Stimulated activated CD8-positive, alpha-beta memory T cell treated with anti-CD3 and anti-CD28 coated beads, Interleukin-15, amount 100 ng/mL, for 48 hours (primary cell): ENCODE results near the gene MTM1.

Source experiments
- DNase-seq, 2 donors: peaks; one replicate each; pipeline ENCODE4 v3.0.0-alpha.2; 2020; ENCODE audit warnings: low read depth in 2 of 2

Gene MTM1

GRCh38 chrX:150548684-150549083 is 19.7 kb upstream of the MTM1 start:
- no peak for DNase-seq

- DNase-seq = no peak
These were observed 16.5 kb upstream of the MTM1 start for GRCh38 chrX:150551963-150552362.

- no peak for DNase-seq
These were observed 10.0 kb upstream of the MTM1 start for GRCh38 chrX:150558424-150558823.

GRCh38 chrX:150564838-150565237 is 3.6 kb upstream of the MTM1 start:
- no peak for DNase-seq

GRCh38 chrX:150565551-150565950 is 2.9 kb upstream of the MTM1 start:
- DNase-seq = no peak

GRCh38 chrX:150566734-150567182 is 1.7 kb upstream of the MTM1 start:
- DNase-seq = no peak

- DNase-seq = no peak
These were observed 639 bp upstream of the MTM1 start for GRCh38 chrX:150567645-150568319.

- DNase-seq = no peak
These were observed 695 bp downstream of the MTM1 start for GRCh38 chrX:150569155-150569477.

- DNase-seq = no peak
These were observed 2.1 kb downstream of the MTM1 start for GRCh38 chrX:150570512-150570911.

GRCh38 chrX:150572206-150572605 is 3.8 kb downstream of the MTM1 start:
- no peak for DNase-seq

- DNase-seq = no peak
These were observed 4.7 kb downstream of the MTM1 start for GRCh38 chrX:150573106-150573505.

GRCh38 chrX:150573702-150574101 is 5.3 kb downstream of the MTM1 start:
- DNase-seq = peak in 1 of 2 donors; percentile 39

GRCh38 chrX:150574559-150575418 is 6.4 kb downstream of the MTM1 start:
- DNase-seq = no peak

GRCh38 chrX:150575419-150575814 is 7.0 kb downstream of the MTM1 start:
- DNase-seq = peak in 1 of 2 donors; percentile 59

GRCh38 chrX:150577174-150577573 is 8.8 kb downstream of the MTM1 start:
- no peak for DNase-seq

- DNase-seq = no peak
These were observed 12.8 kb downstream of the MTM1 start for GRCh38 chrX:150581093-150581775.

- no peak for DNase-seq
These were observed 14.0 kb downstream of the MTM1 start for GRCh38 chrX:150582338-150582948.

GRCh38 chrX:150587585-150588503 is 19.4 kb downstream of the MTM1 start:
- DNase-seq = no peak

- DNase-seq = no peak
These were observed 26.2 kb downstream of the MTM1 start for GRCh38 chrX:150594584-150594983.

- DNase-seq = no peak
These were observed 30.8 kb downstream of the MTM1 start for GRCh38 chrX:150599226-150599625.

GRCh38 chrX:150602296-150602695 is 33.9 kb downstream of the MTM1 start:
- DNase-seq = no peak
